ENCODE measurements around the gene TACR1. TPM values are rescaled to one million over a fixed set of nuclear protein-coding genes. Genes with fewer than 3 reads are reported as not detected.
A peak's percentile ranks its signal among the peaks of the same experiment; 100 is the strongest.

The TACR1 gene
- total and polyA plus RNA-seq, 2 of the 13 experiments (the other 11 are each of a cell fraction or from before 2014, with no cell fraction given): not detected

DNA sequence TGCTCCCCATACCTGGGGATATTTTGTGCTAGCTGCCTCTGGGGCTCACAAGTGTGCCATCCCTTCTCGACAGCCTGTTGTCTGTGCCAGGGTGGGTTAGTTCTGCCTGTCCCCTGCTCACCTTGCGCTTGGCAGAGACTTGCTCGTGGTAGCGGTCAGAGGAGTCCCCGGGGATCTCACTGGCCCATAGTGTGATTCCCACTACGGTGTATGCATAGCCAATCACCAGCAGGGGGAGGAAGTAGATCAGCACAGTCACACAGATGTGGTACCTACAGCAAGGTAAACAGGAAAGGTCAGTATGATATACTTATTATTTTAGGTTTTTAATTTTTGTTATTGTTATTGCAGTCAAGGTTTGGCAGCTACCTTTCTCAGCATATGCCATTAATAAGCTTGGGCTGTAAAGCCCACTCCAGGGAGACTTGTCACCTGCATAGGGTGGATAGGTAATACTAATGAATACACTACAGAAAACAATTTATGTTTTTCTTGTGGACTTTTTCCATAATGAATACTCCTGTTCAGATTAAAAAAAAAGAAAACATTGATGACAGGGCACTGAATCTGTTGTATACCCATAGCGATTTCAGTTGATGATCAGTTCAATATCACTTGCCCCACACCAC, 145.7 kb downstream of the TACR1 start (continued):
- TF ChIP-seq TBL1XR1 (IDR thresholded peaks at IDR 0.05; ENCODE audit: borderline replicate concordance, low read length, partially characterized antibody): no peak
- TF ChIP-seq RBFOX2 (IDR thresholded peaks at IDR 0.05; ENCODE audit: low read depth, low read length): no peak
- no peak for TF ChIP-seq PPARG (CRISPR knock-in tag; conservative IDR thresholded peaks at IDR 0.05)
- peak; percentile 41; the same call in 1 of the 2 replicates for TF ChIP-seq FOXK1 (CRISPR knock-in tag; IDR thresholded peaks at IDR 0.05; ENCODE audit: borderline replicate concordance, low read depth)
- TF ChIP-seq ZNF577 (CRISPR knock-in tag; IDR thresholded peaks at IDR 0.05; ENCODE audit: borderline replicate concordance, low read depth): no peak
- 0 out of 2 replicates have a peak, but pooled peaks have one; percentile 31 for TF ChIP-seq ELF3 (CRISPR knock-in tag; IDR thresholded peaks at IDR 0.05)
- TF ChIP-seq TEAD3 (CRISPR knock-in tag; optimal IDR thresholded peaks at IDR 0.05; ENCODE audit: borderline replicate concordance): peak; percentile 36
- TF ChIP-seq ZNF549 (CRISPR knock-in tag; IDR thresholded peaks at IDR 0.05): no peak
- TF ChIP-seq ZBTB14 (CRISPR knock-in tag; IDR thresholded peaks at IDR 0.05): no peak
- TF ChIP-seq ZNF616 (CRISPR knock-in tag; IDR thresholded peaks at IDR 0.05; ENCODE audit: low read depth): no peak
- TF ChIP-seq, protein P1, sequence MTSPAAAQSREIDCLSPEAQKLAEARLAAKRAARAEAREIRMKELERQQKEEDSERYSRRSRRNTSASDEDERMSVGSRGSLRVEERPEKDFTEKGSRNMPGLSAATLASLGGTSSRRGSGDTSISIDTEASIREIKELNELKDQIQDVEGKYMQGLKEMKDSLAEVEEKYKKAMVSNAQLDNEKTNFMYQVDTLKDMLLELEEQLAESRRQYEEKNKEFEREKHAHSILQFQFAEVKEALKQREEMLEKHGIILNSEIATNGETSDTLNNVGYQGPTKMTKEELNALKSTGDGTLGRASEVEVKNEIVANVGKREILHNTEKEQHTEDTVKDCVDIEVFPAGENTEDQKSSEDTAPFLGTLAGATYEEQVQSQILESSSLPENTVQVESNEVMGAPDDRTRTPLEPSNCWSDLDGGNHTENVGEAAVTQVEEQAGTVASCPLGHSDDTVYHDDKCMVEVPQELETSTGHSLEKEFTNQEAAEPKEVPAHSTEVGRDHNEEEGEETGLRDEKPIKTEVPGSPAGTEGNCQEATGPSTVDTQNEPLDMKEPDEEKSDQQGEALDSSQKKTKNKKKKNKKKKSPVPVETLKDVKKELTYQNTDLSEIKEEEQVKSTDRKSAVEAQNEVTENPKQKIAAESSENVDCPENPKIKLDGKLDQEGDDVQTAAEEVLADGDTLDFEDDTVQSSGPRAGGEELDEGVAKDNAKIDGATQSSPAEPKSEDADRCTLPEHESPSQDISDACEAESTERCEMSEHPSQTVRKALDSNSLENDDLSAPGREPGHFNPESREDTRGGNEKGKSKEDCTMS (CRISPR knock-in tag; conservative IDR thresholded peaks at IDR 0.05): no peak
- TF ChIP-seq SMAD9 (CRISPR knock-in tag; IDR thresholded peaks at IDR 0.05): no peak
- TF ChIP-seq FOXA1 (IDR thresholded peaks at IDR 0.05): no peak
- TF ChIP-seq FOXA1 (CRISPR knock-in tag; IDR thresholded peaks at IDR 0.05): peak; percentile 62
- TF ChIP-seq REPIN1 (CRISPR knock-in tag; IDR thresholded peaks at IDR 0.05; ENCODE audit: borderline replicate concordance, low read depth): 0 out of 2 replicates have a peak, but pooled peaks have one; percentile 41
- no peak for TF ChIP-seq HOXA3 (CRISPR knock-in tag; IDR thresholded peaks at IDR 0.05)
- TF ChIP-seq FOXO1 (CRISPR knock-in tag; IDR thresholded peaks at IDR 0.05): peak; percentile 57; the same call in 1 of the 2 replicates
- no peak for TF ChIP-seq SOX5 (CRISPR knock-in tag; IDR thresholded peaks at IDR 0.05; ENCODE audit: borderline replicate concordance)
- TF ChIP-seq POLR2G (IDR thresholded peaks at IDR 0.05; ENCODE audit: low read depth, low read length): no peak
- TF ChIP-seq NR1H2 (CRISPR knock-in tag; IDR thresholded peaks at IDR 0.05; ENCODE audit: borderline replicate concordance, low read depth): no peak
- TF ChIP-seq CBX1 (IDR thresholded peaks at IDR 0.05; ENCODE audit: low read depth): no peak
- TF ChIP-seq, protein P2, sequence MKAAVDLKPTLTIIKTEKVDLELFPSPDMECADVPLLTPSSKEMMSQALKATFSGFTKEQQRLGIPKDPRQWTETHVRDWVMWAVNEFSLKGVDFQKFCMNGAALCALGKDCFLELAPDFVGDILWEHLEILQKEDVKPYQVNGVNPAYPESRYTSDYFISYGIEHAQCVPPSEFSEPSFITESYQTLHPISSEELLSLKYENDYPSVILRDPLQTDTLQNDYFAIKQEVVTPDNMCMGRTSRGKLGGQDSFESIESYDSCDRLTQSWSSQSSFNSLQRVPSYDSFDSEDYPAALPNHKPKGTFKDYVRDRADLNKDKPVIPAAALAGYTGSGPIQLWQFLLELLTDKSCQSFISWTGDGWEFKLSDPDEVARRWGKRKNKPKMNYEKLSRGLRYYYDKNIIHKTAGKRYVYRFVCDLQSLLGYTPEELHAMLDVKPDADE (CRISPR knock-in tag; IDR thresholded peaks at IDR 0.05): no peak
- no peak for TF ChIP-seq ZNF30 (CRISPR knock-in tag; IDR thresholded peaks at IDR 0.05)
- TF ChIP-seq MIER3 (CRISPR knock-in tag; IDR thresholded peaks at IDR 0.05; ENCODE audit: borderline replicate concordance): no peak
- no peak for TF ChIP-seq ZSCAN31 (CRISPR knock-in tag; IDR thresholded peaks at IDR 0.05; ENCODE audit: low read depth)
- peak; percentile 57; the same call in 1 of the 2 replicates for TF ChIP-seq TGIF2 (CRISPR knock-in tag; IDR thresholded peaks at IDR 0.05)
- no peak for TF ChIP-seq NR2F6 (IDR thresholded peaks at IDR 0.05)
- 0 out of 2 replicates have a peak, but pooled peaks have one; percentile 36 for TF ChIP-seq NR2F6 (CRISPR knock-in tag; IDR thresholded peaks at IDR 0.05)
- TF ChIP-seq ZSCAN12 (CRISPR knock-in tag; IDR thresholded peaks at IDR 0.05): no peak
- no peak for TF ChIP-seq NRL (CRISPR knock-in tag; IDR thresholded peaks at IDR 0.05; ENCODE audit: borderline replicate concordance)
